GM21825 (cell line): ENCODE data around the gene PRKAG1.

Experiments
- ATAC-seq: cut with Tn5 transposase; IDR thresholded peaks from one replicate; pipeline ENCODE4 v1.9.1; 2021; ENCODE audit warnings: mild to moderate bottlenecking, moderate library complexity; ENCODE audit not compliant: unreplicated experiment

PRKAG1 gene

DNA sequence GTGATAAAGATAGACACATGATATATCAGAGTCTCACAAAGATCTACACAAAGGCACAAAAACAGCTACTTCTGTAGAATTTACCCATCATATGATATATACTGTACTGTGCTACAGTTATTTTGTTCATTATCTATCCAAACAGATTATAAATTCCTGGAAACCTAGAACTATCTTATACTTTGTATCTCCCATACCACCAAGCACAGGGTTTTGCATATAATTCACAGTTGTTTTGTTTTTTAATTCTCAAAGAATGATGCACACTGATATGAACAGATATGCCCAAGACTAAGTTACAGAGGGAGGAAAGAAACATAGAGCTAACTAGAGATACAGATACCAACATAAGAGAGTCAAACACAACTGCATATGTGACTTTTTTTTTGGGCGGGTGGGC lies 3.4 kb downstream of the PRKAG1 start:
- no peak for ATAC-seq

DNA sequence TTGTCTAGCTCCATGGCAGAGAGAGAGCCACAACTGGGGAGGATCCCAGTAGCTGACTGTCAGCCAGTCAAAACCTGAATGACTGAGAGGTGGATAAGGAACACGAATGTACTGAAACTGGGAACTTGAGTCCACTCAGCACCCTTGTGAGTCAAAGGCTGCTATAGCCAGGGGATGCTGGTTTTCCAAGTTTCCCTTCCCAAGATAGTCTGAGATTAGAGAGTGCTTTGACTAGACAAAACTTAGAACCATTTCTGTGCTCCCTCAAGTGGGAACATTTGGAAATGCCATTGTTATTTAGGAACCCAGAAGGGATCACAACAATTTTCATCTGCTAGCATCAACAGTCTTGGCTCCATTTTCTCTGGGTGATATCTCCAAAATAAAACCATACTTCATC lies 4.0 kb downstream of the PRKAG1 start:
- ATAC-seq: no peak

DNA sequence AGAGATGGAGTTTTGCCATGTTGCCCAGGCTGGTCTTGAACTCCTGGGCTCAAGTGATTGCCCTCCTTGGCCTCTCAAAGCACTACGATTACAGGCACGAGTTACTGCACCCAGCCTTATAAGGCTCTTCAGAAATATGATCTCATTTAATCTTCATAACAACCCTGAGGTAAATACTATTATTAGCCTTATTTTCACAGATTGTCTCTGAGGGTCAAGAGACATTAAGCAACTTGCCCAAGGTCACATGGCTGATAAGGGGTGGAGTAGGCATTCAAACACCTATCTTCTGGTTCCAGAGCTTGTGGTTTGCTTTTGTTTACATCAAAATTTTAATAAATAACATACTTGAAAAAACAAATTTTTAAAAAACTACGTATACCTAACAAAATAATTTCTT lies 5.1 kb downstream of the PRKAG1 start:
- ATAC-seq: no peak

DNA sequence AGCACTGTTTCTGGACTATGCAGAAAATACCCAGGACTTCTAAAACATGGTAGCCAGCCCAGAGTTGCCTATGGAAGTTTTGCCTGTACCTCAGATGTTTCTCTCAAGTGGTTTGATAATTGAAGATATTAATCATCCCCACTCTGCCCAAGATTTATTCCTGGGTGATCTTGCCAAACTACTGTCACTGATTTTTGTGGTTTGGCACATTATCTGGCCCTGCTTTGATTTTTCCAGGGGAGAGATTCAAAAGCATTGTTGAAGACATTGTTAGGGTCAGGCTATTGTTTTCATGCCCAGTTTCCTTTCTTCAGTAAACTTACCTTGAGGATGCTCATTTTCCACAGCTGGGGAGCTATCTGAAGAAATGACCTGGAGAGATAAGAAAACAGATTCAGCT lies 5.8 kb downstream of the PRKAG1 start:
- ATAC-seq: no peak

DNA sequence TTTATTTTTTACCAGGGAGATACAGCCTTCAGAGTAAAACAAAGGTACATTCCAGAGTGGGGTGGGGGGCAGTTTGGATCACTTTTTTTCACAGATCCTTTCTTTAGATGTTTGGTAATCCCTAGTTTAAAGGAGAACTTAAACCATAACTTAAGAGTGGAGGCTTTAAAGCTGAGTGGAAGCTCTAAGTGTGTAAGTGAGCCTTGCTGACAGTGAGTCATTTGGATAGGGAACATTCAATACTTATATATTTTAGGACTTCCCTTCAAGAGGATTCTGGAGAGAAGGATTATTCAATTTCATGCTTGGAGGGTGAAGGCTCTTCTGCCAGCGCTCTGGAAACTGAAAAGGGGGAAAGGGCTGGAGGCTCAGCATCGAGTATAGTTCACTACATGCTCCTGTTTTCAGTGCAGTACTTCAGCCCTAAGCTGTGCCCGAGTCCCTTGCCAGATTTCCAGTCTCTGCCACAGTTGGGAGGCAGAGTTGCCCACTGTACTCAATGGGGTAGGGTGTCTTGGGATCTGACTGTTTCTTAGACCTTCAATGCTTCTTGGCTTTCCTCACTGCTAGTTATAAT lies 8.4 kb downstream of the PRKAG1 start:
- ATAC-seq: no peak

DNA sequence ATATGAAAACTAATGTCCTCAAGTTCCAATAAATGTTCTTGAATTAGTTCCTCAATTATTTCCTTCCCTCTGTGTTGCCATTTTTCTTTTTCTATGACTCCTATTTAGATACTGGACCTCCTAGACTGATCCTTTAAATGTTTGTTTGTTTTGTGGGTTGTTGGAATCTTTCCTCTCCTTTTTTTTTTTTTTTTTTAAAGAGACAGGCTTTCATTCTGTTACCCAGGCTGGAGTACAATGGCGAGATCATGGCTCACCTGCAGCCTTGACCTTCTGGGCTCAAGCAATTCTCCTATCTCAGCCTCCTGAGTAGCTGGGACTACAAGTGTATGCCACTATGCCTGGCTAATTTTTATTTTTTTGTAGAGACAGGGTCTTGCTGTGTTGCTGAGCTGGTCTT lies 9.6 kb downstream of the PRKAG1 start:
- ATAC-seq: no peak

DNA sequence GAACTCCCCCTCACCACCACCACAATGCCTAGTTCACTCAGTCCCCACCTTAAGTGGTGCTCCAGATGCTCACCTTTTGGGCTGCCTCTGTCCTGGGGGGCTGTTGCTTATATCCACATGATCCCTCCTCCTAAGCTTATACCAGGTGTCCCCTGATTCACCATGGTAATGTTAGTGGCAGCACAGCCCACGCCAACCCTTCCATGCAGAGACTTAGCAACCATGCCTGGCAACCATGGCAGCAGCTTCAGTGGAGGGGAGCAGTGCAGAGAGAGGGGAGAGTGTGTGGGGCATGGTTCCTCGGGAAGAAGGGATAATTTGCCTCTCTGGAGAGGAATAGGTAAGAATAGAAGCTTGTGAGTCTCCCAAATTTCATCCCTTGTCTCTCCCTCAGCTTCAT lies 18.2 kb downstream of the PRKAG1 start:
- no peak for ATAC-seq

DNA sequence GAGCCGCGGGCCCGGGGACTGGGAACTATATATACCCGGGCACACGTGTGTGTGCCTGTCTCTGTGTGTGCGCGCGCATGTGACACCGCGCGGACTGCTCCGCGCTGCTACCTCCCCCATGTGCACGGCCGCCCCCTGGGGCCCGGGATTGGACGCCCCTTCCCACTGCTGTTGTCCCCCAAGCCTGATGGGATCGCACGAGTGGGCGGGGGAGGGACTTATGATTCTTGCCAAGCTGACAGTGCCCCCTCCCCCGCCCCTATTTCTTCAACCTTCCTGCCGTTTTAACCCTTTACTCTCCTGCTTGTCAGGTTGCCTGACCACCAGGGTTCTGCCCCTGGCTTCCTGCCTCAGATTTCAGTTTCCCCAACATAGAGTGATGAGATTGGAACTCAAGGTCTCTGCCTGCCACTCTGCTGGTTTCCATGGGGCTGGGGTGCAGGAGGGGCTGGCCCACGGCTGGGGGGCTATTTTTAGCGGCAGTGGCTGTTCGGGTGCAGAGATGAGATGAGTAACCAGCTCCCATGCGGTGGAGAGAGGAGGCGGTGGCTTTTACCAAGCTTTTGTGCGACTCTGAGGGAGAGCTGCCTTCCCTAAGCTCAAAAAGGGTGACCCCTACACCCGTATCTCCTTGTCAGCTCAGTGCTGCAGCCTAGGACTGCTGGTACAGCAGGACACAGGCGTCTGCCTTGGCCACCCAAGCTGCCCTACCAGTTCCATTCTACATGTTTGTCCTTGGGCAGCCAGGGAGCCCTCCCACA lies 19.0 kb downstream of the PRKAG1 start, which contains the start of gene DDN:
TSS of gene DDN (minus strand) at position 5 of the 761 bp plus-strand sequence. CDS start 88 bp downstream, outside the sequence.
- peak; percentile 37 for ATAC-seq

DNA sequence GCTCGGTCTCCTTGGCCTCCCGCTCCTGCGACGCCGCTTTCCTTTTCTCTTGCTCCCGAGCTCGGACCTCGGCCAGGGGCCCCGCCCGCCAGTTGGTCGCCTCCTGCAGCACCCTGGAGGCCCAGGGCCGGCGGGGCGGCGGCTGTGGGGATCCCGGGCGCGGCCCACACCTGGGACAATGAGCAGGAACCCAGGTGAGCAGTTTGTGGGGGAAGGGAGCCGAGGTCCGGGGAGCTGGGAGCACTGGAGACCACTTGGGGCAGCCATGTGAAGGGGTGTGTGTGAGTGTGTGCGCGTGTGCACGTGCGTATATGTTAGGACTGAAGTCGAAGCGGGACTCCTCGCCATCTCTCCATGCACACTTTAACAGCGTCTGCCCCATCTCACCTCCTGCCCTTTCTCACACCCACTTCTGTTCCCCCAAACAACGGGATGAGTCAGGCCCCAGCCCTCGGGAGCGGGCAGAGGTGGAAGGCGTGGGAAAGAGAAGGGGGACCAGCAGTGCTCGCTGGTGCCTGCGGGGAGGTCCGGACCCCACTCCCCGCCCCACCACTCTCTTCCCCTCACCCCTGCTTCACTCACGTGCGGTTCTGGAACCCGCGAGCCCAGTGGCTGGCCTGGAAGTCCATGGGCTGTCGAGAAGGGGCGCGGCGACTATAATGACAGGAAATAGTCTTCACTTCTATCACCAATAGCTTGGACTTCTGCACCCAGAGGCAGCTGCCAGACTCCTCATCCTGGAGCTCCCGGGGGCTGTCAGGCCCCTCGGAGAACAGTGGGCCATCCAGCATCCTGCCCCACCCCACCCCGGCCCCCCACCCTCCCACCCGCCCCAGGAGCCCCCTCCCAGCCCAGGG lies 19.9 kb downstream of the PRKAG1 start:
- peak; percentile 16 for ATAC-seq

DNA sequence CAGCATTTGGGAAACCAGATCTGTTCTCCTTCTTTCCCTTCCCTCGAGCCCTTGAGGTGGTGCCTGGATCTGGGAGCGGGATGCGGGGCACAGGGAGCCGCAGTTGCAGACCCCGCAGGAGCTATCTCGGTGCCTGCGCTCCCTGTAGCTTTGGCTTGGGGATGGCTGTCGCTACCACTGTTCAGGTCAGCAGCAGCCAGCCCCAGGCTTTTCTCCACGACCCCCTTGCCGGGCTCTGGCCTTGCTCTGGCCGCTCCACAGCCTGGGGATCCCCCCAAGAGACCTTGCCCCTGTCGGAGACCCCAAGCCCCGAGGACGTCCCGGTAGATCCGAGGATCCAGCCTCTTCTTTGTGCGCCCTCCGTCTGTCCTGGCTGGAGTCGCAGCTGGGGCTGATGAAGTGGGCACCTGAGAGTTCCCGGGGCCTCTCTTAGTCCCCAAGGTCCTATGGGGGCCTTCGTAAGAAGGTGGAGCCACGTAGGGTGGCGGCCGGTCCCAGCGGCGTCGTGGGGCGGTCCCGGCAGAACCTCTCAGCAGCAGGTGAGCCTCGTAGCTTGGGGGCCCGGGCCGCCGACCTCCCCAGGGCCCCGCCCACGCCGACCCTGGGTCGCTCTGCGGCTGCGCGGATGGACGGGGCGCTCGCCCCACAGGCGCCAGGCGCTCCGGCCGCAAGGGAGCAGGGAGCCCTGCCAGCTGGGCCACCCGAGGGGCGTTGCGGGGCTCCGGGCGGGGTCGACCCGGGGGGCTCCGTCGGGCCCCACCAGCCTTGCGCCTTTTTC lies 20.7 kb downstream of the PRKAG1 start:
- ATAC-seq: peak; percentile 41

DNA sequence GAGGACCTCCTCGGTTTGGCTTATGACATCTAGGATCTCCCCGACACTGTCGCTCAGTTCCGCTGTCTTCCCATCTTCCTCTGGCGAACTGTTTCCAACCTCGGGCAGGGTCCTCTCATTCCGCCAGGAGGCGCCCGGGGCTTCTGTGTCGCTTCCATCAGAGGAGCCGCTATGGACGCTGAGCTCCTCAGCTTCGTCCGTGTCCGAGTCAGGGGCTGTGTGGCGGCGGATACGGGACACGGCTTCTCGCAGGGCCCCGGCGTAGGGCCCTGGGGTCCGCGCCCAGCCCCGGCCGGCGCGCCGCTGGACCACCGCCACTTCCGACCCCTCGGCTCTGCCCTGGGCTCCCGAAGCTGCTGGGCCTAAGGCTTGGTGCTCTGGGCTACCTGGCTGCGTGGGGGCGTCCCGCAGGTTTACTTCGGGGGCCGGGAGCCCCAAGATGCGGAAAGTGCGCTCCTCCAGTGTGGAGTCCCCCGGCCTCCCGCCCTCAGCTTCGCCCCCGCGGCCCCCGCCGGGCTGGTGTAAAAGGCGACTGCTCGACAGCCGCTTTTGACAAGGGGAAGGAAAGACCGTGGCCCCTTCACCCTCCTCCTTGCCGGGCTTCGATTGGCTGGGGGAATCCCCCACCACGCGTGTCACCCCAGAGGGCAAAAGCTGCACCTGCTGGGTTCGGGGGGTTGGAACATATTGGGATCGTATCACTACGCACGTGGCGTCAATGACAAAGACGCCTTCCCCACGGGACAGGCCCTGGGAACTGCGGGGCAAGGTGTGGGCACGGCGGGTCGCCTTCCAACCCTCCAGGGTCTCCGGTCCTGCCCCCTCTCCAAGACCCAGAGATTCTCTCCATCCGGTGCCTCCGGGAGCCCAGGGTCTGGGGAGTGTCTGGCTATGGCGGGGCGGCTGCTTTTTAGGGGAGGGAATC lies 21.5 kb downstream of the PRKAG1 start:
- no peak for ATAC-seq

DNA sequence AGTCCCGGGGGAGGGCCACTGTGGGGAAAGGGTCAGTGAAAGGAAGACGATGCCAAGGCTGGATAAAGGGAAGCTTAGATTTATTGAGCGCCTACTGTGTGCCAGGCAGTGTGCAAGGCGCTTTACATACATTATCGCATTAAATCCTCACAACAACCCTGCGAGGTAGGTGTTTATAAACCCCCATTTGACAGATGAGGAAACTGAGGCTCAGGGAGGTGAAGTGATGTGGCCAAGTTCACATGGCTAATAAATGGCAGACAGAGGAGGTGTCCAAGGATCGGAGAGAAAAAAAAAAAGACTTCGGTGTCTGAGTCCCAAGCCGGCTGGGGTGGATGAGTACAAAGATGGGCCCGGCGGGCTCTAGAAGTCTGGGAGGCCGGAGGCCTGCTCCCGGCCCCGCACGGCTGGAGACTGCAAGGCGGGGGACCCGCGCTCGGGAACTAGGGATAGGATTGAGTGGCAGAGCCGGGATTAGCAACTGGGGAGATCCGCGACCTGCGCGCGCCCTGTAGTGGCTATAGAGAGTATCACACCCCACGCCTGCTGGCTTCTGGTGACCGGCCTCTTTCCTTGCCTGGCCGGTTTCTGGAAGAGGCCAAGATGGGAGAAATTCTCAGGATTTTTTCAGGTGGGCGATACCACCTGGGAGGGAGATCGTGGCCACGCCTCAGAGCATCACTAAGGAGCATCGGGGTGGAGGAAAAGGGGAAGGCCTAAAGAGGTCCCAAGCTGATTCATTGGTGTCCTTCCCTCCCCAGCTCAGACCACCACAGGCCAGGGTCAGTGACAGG lies 23.3 kb downstream of the PRKAG1 start:
- no peak for ATAC-seq

DNA sequence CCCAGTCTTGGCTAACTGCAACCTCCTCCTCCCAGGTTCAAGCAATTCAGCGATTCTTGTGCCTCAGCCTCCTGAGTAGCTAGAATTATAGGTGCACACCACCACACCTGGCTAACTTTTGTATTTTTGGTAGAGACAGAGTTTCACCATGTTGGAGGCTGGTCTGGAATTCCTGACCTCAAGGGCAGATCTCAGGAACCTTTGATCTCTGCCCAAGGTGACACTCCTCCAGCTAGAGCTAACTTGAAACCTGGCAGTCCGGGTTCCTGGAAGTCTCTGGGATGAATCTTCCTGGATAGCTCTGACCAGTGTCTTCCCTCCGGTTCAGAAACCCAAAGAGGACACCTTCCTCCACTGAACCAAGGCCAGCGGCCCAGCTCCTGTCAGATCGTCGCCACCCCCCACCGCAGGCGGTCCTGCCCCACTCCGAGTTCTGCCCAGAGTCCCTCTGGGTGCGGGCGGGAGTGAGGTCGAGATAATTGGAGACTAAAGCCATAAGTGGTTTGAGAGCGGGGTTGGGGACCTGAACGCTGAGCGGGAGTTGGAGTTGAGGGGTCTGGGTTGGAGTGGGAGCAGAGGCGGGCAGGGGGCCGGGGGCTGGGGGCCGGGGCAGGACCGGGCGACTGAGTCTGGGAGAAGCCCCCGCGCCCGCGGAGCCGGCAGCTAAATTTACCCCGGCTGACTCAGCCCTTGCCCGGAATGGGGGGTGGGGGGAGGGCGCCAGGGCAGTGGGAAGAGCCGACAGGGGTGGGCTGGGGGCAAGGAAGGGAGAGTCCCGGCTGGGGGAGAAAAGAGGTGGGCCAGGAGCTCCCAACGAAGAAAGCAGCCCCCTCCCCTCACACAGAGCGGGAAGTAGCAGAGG lies 24.1 kb downstream of the PRKAG1 start:
- no peak for ATAC-seq

DNA sequence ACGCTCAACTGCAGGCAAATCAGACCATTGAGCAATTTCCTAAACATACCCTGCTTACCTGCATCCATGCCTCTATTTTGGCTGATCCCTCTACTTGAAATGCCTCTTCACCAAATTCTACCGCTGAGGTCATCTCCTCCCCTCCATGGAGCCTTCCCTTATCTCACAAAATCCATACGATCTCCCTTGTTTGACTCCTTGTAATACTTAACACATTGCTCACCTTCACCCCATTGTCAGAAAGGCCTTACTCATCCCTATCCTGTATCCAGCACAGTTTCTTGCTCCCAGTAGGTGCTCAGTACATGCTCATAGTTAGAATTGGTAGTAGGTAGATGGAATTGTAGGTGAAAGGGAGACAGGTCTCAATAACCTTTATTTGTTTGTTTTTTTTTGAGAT lies 24.8 kb downstream of the PRKAG1 start:
- no peak for ATAC-seq

DNA sequence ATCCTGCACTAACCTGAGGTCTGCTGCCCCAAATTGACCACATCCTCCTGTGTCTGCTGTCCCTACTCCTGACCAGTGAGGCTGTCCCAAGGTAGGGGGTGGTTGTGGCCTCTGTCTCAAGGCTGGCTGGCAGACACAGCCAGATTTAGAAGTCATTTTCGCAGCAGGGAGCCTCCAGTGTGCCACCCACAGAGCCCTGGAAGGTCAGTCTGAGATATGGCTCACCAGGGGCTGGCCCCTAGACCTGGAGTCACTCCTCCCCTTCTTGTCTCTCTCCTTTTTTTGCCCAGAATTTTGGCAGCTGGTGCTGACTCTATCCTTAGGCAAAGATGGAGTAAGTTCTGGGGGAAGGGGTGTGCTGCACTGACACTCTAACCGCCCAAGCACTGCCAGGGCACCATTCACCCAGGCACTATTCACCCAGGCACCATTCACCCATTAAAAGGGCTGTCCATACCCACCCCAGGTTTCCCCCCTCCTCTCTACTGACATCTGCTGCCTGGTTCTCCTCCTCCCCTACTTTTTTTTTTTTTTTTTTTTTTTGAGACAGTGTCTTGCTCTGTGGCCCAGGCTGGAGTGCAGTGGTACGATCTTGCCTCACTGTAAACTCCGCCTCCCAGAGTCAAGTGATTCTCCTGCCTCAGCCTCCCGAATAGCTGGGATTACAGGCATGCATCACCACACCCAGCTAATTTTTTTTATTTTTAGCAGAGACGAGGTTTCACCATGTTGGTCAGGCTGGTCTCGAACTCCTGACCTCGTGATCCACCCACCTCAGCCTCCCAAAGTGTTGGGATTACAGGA lies 27.1 kb downstream of the PRKAG1 start:
- ATAC-seq: no peak

DNA sequence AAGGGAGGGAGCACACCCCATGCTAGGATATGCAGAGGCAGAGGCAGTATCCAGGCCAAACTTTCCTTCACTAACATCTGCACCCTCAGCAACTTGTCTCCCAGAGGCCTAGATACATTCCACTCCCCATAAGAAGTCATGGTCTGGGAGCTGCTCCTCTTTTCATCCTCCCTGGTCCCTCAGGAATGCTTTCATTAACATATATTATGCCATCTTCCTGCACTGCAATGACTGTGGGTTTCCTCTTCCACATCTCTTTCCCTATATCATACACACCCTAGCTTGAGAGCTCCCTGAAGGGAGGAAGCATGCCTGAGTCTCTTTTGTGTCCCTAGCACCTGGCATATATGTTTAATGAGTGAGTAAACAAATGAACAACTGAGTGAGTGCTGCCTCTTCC lies 28.0 kb downstream of the PRKAG1 start:
- ATAC-seq: no peak

DNA sequence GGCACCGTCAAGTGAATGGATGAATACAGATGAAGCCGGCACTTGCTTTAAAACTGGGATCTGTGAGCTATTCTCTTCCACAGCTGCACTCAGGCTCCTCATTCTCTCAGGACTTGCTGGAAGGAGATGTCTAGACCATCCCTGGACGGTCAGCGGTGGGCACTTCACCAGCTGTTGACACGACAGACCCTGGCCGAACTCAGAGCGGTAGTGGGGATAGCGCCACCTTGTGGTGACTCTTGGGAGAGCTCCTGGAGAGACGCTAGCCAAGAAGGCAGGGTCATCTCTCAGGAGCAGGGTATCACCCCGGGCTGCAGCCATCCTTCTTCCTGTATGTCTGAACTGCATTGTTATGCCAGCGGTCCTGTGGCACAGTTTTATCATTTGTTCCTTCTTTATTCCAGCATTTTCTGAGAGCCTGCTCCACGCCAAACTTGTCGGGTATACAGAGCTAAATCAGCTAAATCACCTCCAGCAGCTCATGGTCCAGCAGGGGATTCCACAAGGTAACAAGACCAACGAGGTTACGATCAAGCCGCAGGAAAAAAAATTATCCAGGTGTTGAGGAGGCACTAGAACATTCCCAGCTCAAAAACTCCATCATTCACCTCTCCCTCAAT lies 30.4 kb downstream of the PRKAG1 start:
- ATAC-seq: no peak
